ENCODE measurements around the gene CMKLR1.

Gene CMKLR1

DNA sequence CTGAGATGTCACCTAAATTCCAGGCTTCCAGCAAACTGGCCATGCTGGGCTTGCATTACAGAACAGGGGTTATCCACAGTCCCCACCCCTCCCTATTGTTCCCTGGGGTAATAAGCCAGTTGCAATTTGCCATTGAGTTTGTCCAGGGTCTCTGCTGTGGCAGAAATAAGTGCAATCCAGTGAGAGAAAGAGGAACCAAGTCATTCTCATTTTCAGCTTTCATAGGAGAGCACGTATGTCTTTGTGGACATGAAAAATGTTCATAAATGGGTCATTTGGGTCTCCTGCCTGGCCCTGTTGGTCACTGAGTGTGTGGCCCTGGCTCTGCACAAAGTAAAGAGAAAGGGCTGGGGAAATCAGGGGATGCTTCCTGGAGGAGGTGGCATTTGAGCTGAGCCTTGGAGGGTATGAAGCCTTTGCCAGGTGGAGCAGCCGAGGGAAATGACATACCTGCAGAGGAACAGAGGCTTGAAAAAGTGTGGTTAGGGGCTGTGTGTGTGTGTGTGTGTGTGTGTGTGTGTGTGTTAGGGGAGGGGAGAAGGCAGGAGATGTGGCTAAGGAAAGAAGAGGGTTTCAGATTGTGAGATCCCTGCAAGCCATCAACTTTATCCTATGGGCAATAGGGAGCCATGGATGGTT lies 29.3 kb downstream of the CMKLR1 start:
- no peak overlapping the region for H3K4me3 ChIP-seq (replicated peaks; ENCODE audit: insufficient read depth, low read length)
- DNase-seq (ENCODE audit: low read depth in 1 of 2, low spot score in 1 of 2), result no peak
- no peaks in the 10 kb centered on the region for H3K27me3 ChIP-seq (ENCODE audit: insufficient read depth, poor library complexity, severe bottlenecking)
- H3K27ac ChIP-seq (replicated peaks), result no peak overlapping the region
- TF ChIP-seq, protein P1, sequence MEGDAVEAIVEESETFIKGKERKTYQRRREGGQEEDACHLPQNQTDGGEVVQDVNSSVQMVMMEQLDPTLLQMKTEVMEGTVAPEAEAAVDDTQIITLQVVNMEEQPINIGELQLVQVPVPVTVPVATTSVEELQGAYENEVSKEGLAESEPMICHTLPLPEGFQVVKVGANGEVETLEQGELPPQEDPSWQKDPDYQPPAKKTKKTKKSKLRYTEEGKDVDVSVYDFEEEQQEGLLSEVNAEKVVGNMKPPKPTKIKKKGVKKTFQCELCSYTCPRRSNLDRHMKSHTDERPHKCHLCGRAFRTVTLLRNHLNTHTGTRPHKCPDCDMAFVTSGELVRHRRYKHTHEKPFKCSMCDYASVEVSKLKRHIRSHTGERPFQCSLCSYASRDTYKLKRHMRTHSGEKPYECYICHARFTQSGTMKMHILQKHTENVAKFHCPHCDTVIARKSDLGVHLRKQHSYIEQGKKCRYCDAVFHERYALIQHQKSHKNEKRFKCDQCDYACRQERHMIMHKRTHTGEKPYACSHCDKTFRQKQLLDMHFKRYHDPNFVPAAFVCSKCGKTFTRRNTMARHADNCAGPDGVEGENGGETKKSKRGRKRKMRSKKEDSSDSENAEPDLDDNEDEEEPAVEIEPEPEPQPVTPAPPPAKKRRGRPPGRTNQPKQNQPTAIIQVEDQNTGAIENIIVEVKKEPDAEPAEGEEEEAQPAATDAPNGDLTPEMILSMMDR (IDR thresholded peaks at IDR 0.05; ENCODE audit: insufficient read depth, low read length), result no peak
- TF ChIP-seq GABPA (IDR thresholded peaks at IDR 0.05; ENCODE audit: low read depth), result no peak
- no peak for TF ChIP-seq SPI1 (IDR thresholded peaks at IDR 0.05; ENCODE audit: borderline replicate concordance, low read depth)
- TF ChIP-seq POLR2AphosphoS5 (IDR thresholded peaks at IDR 0.05; ENCODE audit: low read depth), result no peak
- TF ChIP-seq REST (IDR thresholded peaks at IDR 0.05; ENCODE audit: insufficient replicate concordance, low read depth), result no peak

DNA sequence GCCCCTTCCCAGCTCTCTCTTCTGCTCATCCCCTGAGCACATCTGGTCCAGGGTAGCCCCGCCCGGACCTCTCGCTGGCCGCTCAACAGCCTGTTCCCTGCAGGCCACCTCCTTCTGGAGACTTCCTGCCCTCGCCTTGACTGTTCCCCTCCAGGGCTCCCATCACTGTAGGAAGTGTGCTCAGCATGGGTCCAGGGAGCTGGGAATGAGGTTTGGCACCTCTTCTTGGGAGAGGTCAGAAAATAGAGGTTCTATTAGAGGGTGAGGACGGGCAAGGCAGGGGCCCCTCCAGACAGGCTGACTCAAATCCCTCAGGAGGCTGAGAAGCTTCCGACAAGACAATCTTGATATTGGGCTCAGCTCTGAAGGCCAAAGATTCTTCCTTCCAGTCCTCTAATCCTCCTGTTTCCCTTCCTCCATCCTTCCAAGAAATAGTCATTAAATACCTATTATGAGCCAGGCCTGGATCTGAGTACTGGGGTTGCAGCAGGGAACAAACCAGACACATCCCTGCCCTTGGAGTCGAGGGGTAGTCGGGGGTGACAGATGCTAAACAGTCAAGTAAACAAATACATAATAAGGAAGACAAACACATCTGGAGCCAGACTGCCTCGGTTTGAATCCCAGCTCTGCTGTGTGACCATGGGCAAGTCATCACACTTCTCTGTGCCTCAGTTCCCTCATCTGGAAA lies 30.6 kb downstream of the CMKLR1 start:
- Histone ChIP-seq H3K27me3 (ENCODE audit: insufficient read depth, poor library complexity, severe bottlenecking) (no peaks in the 10 kb centered on the region), H3K27ac (replicated peaks) (no peak overlapping the region), H3K4me3 (replicated peaks; ENCODE audit: insufficient read depth, low read length) (no peak overlapping the region)
- no peak for DNase-seq (ENCODE audit: low read depth in 1 of 2, low spot score in 1 of 2)
- TF ChIP-seq, protein P1 (IDR thresholded peaks at IDR 0.05; ENCODE audit: insufficient read depth, low read length), result no peak
- TF ChIP-seq POLR2AphosphoS5 (IDR thresholded peaks at IDR 0.05; ENCODE audit: low read depth) (no peak), SPI1 (IDR thresholded peaks at IDR 0.05; ENCODE audit: borderline replicate concordance, low read depth) (no peak), REST (IDR thresholded peaks at IDR 0.05; ENCODE audit: insufficient replicate concordance, low read depth) (no peak), GABPA (IDR thresholded peaks at IDR 0.05; ENCODE audit: low read depth) (no peak)

DNA sequence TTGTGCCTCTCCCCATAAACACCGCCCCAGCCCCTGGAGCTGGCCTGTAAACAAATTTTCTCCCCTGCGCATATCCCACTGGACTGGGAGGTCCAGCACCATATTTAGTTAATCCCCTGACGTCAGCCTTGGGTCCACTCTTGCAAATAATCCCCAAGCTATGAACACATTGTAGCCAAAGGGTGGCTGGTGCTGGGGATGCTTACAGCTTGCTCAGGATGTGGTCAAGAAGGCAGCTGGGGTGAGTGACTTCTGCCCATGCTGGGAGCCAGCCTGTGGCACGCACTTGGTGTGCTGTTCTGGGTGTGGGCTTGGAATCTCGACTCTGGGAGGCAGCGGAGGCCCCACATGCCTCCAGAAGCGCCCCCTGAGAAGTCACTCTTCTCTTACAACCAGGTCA lies 32.1 kb downstream of the CMKLR1 start:
- DNase-seq (ENCODE audit: low read depth in 1 of 2, low spot score in 1 of 2), result peak in 1 of 2 experiments; percentile 15
- H3K27ac ChIP-seq (replicated peaks), result no peak overlapping the region
- H3K4me3 ChIP-seq (replicated peaks; ENCODE audit: insufficient read depth, low read length), result no peak overlapping the region
- TF ChIP-seq GABPA (IDR thresholded peaks at IDR 0.05; ENCODE audit: low read depth) (no peak), SPI1 (IDR thresholded peaks at IDR 0.05; ENCODE audit: borderline replicate concordance, low read depth) (no peak), POLR2AphosphoS5 (IDR thresholded peaks at IDR 0.05; ENCODE audit: low read depth) (no peak), REST (IDR thresholded peaks at IDR 0.05; ENCODE audit: insufficient replicate concordance, low read depth) (no peak)
- TF ChIP-seq, protein P1 (IDR thresholded peaks at IDR 0.05; ENCODE audit: insufficient read depth, low read length), result no peak
- H3K27me3 ChIP-seq (ENCODE audit: insufficient read depth, poor library complexity, severe bottlenecking), result no peaks in the 10 kb centered on the region
